HepG2 (cell line): Measurements from ENCODE around the gene ITGB5. TPM values are rescaled to one million over a fixed set of nuclear protein-coding genes. Genes with fewer than 3 reads are reported as not detected.

ENCODE experiments used
- ATAC-seq: fragments of 200-7000 bp; cut with Tn5 transposase; 3 replicates; pipeline ENCODE4 v1.9.1; 2020; ENCODE audit warnings: mild to moderate bottlenecking, moderate library complexity
- BruUV-seq: library from RNA; stranded (reverse); fragments of 400-500 nt; replicated peaks from 2 replicates; lab custom pipeline; 2021; lab: Mats Ljungman, UMichigan
- CTCF ChIA-PET: fragments of 300-600 bp; formaldehyde crosslinking; extraction: SDS; loops from one replicate; lab custom pipeline; 2021; ENCODE audit warnings: low total read pairs, inconsistent platforms, low intra/inter-chr PET ratio; lab: Yijun Ruan, JAX
- POLR2A ChIA-PET: fragments of 350-600 bp; sonication (Branson Sonifier 250); formaldehyde crosslinking; loops from one replicate; lab custom pipeline; 2020; ENCODE audit warnings: antibody characterized with exemption, inconsistent platforms; lab: Yijun Ruan, JAX
- DNase-seq: peaks from one replicate; pipeline ENCODE4 v3.0.0-alpha.2; 2015; ENCODE audit warnings: low spot score
- FAIRE-seq: peaks from 3 replicates; lab custom pipeline; 2011; peaks lifted over from hg19 to GRCh38; lab: Jason Lieb, UNC
- H2AFZ ChIP-seq: one replicate; pipeline ENCODE4 v1.6.1; 2011; ENCODE audit warnings: low read length, inconsistent platforms
- H3K27ac ChIP-seq: fragments of 300-600 bp; 3 replicates; pipeline ENCODE4 v1.8.0; 2011; ENCODE audit warnings: mixed run types, mild to moderate bottlenecking, mixed read lengths, low read length, inconsistent platforms; ENCODE audit not compliant: insufficient read depth; ENCODE audit errors: extremely low read length
- H3K27me3 ChIP-seq, 2 experiments: fragments of 200-600 bp in 1 of 2; 2 replicates in 1 of 2; 3 replicates in 1 of 2; pipeline versions ENCODE4 v1.6.0 to v1.8.0; 2011; ENCODE audit warnings: low read length in 2 of 2, mild to moderate bottlenecking in 2 of 2, moderate library complexity in 2 of 2, inconsistent platforms in 1 of 2; ENCODE audit not compliant: insufficient read depth in 2 of 2, control insufficient read depth in 1 of 2
- H3K36me3 ChIP-seq, 2 experiments: fragments of 200-600 bp in 1 of 2; replicated peaks in 1 of 2; 2 replicates in 1 of 2; 3 replicates in 1 of 2; pipeline versions ENCODE4 v1.5.1 to v1.8.0; 2011; ENCODE audit warnings: low read length in 2 of 2, inconsistent platforms in 1 of 2; ENCODE audit not compliant: insufficient read depth in 2 of 2, control insufficient read depth in 1 of 2
- H3K4me1 ChIP-seq: 2 replicates; pipeline ENCODE4 v1.5.1; 2012; ENCODE audit warnings: low read length, inconsistent platforms; ENCODE audit not compliant: insufficient read depth
- H3K4me2 ChIP-seq: 2 replicates; pipeline ENCODE4 v1.6.0; 2011; ENCODE audit warnings: low read depth, low read length, inconsistent platforms
- H3K4me3 ChIP-seq, 3 experiments: fragments of 200-600 bp in 1 of 3; sonication (generic), shearing (Covaris generic) in 1 of 3; replicated peaks in 1 of 3; 2 replicates each; pipeline ENCODE4 v1.5.1; 2011 to 2016; ENCODE audit warnings: low read length in 3 of 3, inconsistent platforms in 2 of 3, low read depth in 2 of 3, mild to moderate bottlenecking in 2 of 3, control low read depth in 1 of 3, mixed read lengths in 1 of 3; ENCODE audit not compliant: insufficient read depth in 1 of 3
- H3K79me2 ChIP-seq: one replicate; pipeline ENCODE4 v1.6.1; 2011; ENCODE audit warnings: low read length, inconsistent platforms; ENCODE audit not compliant: insufficient read depth
- H3K9ac ChIP-seq: 2 replicates; pipeline ENCODE4 v1.6.0; 2011; ENCODE audit warnings: mild to moderate bottlenecking, low read depth, low read length, inconsistent platforms; ENCODE audit not compliant: insufficient read depth
- H3K9me3 ChIP-seq: 2 replicates; pipeline ENCODE4 v1.5.1; 2012; ENCODE audit warnings: mild to moderate bottlenecking, low read length
- H4K20me1 ChIP-seq: 2 replicates; pipeline ENCODE4 v1.6.0; 2011; ENCODE audit warnings: inconsistent platforms, mild to moderate bottlenecking, low read length, moderate library complexity; ENCODE audit not compliant: insufficient read depth
- DPF2 ChIP-seq: sonication (generic); formaldehyde crosslinking; IDR thresholded peaks from 2 replicates; pipeline ENCODE4 v1.4.0; 2020; ENCODE audit warnings: mild to moderate bottlenecking, low read depth, missing genetic modification reagents, borderline replicate concordance
- ETS1 ChIP-seq: sonication (generic); formaldehyde crosslinking; IDR thresholded peaks from 2 replicates; pipeline ENCODE4 v1.4.0; 2020; ENCODE audit warnings: missing genetic modification reagents
- GABPA ChIP-seq, 2 experiments: IDR thresholded peaks; 2 replicates each; pipeline ENCODE4 v1.6.1; 2011 to 2016; ENCODE audit warnings: low read depth in 2 of 2, low read length in 1 of 2, missing biosample characterization in 1 of 2, missing genetic modification characterization in 1 of 2
- NCOA2 ChIP-seq: sonication (generic); formaldehyde crosslinking; IDR thresholded peaks from 2 replicates; pipeline ENCODE4 v1.8.0; 2022; ENCODE audit warnings: inconsistent platforms
- RFX3 ChIP-seq: IDR thresholded peaks from 2 replicates; pipeline ENCODE4 v1.6.1; 2016; ENCODE audit warnings: missing biosample characterization, missing genetic modification reagents
- TOPORS ChIP-seq: sonication (generic); formaldehyde crosslinking; IDR thresholded peaks from 2 replicates; pipeline ENCODE4 v1.8.0; 2023; ENCODE audit warnings: mild to moderate bottlenecking, missing genetic modification reagents
- ZFP82 ChIP-seq: sonication (generic); formaldehyde crosslinking; IDR thresholded peaks from 2 replicates; pipeline ENCODE4 v1.5.1; 2020; ENCODE audit warnings: mild to moderate bottlenecking, missing genetic modification reagents, borderline replicate concordance
- ZNF292 ChIP-seq: sonication (generic); formaldehyde crosslinking; IDR thresholded peaks from 2 replicates; pipeline ENCODE4 v1.8.1; 2022; ENCODE audit warnings: mild to moderate bottlenecking, low read depth, missing genetic modification reagents, borderline replicate concordance
- ZNF510 ChIP-seq: sonication (generic); formaldehyde crosslinking; IDR thresholded peaks from 2 replicates; pipeline ENCODE4 v1.4.0; 2020; ENCODE audit warnings: low read depth, mild to moderate bottlenecking, missing genetic modification reagents
- ZNF574 ChIP-seq: sonication (generic); formaldehyde crosslinking; IDR thresholded peaks from 2 replicates; pipeline ENCODE4 v1.4.0; 2020; ENCODE audit warnings: missing genetic modification reagents
- ZNF710 ChIP-seq: sonication (generic); formaldehyde crosslinking; IDR thresholded peaks from 2 replicates; pipeline ENCODE4 v1.5.0; 2020; ENCODE audit warnings: mild to moderate bottlenecking, missing genetic modification reagents, borderline replicate concordance
- WGBS: methylation state at CpG from one replicate; pipeline ENCODE4 v1.1.6; 2017; ENCODE audit warnings: low lambda C conversion rate; 5-methylcytosine and 5-hydroxymethylcytosine counted together
- in situ Hi-C: cut with HindIII; loops from 2 replicates; pipeline ENCODE4 v1.10.0; 2017; ENCODE audit warnings: low pct_unique_long_range_greater_than_20kb; ENCODE audit not compliant: extremely low pct_ligation_motif_present
- intact Hi-C: fragments of 100-400 bp; cut with micrococcal nuclease; formaldehyde crosslinking; loops from one replicate; pipeline ENCODE4 v1.10.0; 2022; ENCODE audit not compliant: unreplicated experiment
- polyA plus RNA-seq, 8 experiments: library from polyadenylated mRNA; depleted of rRNA in 3 of 8; stranded (reverse) in 7 of 8; unstranded in 1 of 8; fragments of >200 nt; fragmentation: Illumina TruSeq in 4 of 8; extraction: Trizol in 4 of 8; gene quantifications; 2 replicates each; pipeline versions ENCODE4 v1.2.1 to v1.2.3, GENCODE V29; 2011 to 2016; ENCODE audit warnings: low read depth in 4 of 8, missing spikeins in 1 of 8, mixed read lengths in 1 of 8; ENCODE audit not compliant: insufficient read depth in 1 of 8
- total RNA-seq, 5 experiments: library from RNA; depleted of rRNA; stranded (reverse); fragments of >200 nt; fragmentation: Illumina TruSeq; extraction: Trizol; gene quantifications; 2 replicates each; pipeline ENCODE4 v1.2.3, GENCODE V29; 2016; ENCODE audit warnings: low read depth in 1 of 5
- TF ChIP-seq, protein P1 (sequence below): IDR thresholded peaks from 2 replicates; pipeline ENCODE4 v1.6.1; 2012; ENCODE audit warnings: low read length, improper control_type of control experiment

The ITGB5 gene
- total and polyA plus RNA-seq, 2 of the 13 experiments (the other 11 are each of a cell fraction or from before 2014, with no cell fraction given): 74.1 to 343 TPM

GRCh38 chr3:124829819-124830554 lies 57.2 kb downstream of the ITGB5 start:
- intact Hi-C loops: loop anchor here (10.0 kb wide), 1 partner anchor 765 kb away; the partner anchor contains the start of gene OSBPL11
- DNase-seq: peak; percentile 56
- ATAC-seq: no peak
- Histone ChIP-seq H3K79me2 (peaks cover 16% of the 10 kb centered on the region), H3K4me1 (peaks cover 78% of the 10 kb centered on the region), H3K4me2 (0 out of 2 replicates have a peak overlapping the region, but pooled peaks have one; percentile 4), H3K27ac (peak overlapping the region; percentile 53), H3K27me3 (no peaks in the 10 kb centered on the region), H2AFZ (no peak overlapping the region), H3K9me3 (no peaks in the 10 kb centered on the region), H3K4me3 (no peak overlapping the region), H3K9ac (peak overlapping the region; percentile 10; the same call in 1 of the 2 replicates), H3K36me3 (peaks cover 22 to 56% of the 10 kb centered on the region in 2 experiments), H4K20me1 (no peaks in the 10 kb centered on the region)
- FAIRE-seq: peak; percentile 43
- no TSS peak for BruUV-seq
- POLR2A ChIA-PET: interaction anchor here (1.1 to 2.0 kb wide), 5 partner anchors 9 to 71 kb away, joined by 3 to 9 read pairs (median 7); partner anchors contain the start of gene ITGB5
- in situ Hi-C loops: no loop called here
- CTCF ChIA-PET: no interaction called here
- 82% methylated on average over 6 of the region's 6 CpGs for WGBS
- TF ChIP-seq ZNF710 (CRISPR knock-in tag) (peak; percentile 32; the same call in 1 of the 2 replicates), NCOA2 (CRISPR knock-in tag) (peak; percentile 30; the same call in 1 of the 2 replicates), ETS1 (CRISPR knock-in tag) (no peak), ZNF510 (no peak), RFX3 (no peak), ZNF292 (0 out of 2 replicates have a peak, but pooled peaks have one; percentile 32), GABPA (IDR thresholded peaks at IDR 0.05; ENCODE audit: low read depth, low read length) (no peak), GABPA (CRISPR knock-in tag; IDR thresholded peaks at IDR 0.05; ENCODE audit: low read depth) (peak; percentile 31; the same call in 1 of the 2 replicates), ZNF574 (0 out of 2 replicates have a peak, but pooled peaks have one; percentile 30), ZFP82 (CRISPR knock-in tag) (no peak), TOPORS (CRISPR knock-in tag) (no peak), DPF2 (CRISPR knock-in tag) (no peak)
- TF ChIP-seq, protein P1, sequence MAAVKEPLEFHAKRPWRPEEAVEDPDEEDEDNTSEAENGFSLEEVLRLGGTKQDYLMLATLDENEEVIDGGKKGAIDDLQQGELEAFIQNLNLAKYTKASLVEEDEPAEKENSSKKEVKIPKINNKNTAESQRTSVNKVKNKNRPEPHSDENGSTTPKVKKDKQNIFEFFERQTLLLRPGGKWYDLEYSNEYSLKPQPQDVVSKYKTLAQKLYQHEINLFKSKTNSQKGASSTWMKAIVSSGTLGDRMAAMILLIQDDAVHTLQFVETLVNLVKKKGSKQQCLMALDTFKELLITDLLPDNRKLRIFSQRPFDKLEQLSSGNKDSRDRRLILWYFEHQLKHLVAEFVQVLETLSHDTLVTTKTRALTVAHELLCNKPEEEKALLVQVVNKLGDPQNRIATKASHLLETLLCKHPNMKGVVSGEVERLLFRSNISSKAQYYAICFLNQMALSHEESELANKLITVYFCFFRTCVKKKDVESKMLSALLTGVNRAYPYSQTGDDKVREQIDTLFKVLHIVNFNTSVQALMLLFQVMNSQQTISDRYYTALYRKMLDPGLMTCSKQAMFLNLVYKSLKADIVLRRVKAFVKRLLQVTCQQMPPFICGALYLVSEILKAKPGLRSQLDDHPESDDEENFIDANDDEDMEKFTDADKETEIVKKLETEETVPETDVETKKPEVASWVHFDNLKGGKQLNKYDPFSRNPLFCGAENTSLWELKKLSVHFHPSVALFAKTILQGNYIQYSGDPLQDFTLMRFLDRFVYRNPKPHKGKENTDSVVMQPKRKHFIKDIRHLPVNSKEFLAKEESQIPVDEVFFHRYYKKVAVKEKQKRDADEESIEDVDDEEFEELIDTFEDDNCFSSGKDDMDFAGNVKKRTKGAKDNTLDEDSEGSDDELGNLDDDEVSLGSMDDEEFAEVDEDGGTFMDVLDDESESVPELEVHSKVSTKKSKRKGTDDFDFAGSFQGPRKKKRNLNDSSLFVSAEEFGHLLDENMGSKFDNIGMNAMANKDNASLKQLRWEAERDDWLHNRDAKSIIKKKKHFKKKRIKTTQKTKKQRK: no peak
